DMS153 treated with DMSO at 0.1 percent for 48 hours (cell line): ENCODE data around the gene PIK3C3.
A peak's percentile ranks its signal among the peaks of the same experiment; 100 is the strongest.

Experiments
- DNase-seq: peaks from one replicate; lab custom pipeline; 2025; ENCODE audit not compliant: unreplicated experiment; lab: John Stamatoyannopoulos, UW

Gene PIK3C3

DNA sequence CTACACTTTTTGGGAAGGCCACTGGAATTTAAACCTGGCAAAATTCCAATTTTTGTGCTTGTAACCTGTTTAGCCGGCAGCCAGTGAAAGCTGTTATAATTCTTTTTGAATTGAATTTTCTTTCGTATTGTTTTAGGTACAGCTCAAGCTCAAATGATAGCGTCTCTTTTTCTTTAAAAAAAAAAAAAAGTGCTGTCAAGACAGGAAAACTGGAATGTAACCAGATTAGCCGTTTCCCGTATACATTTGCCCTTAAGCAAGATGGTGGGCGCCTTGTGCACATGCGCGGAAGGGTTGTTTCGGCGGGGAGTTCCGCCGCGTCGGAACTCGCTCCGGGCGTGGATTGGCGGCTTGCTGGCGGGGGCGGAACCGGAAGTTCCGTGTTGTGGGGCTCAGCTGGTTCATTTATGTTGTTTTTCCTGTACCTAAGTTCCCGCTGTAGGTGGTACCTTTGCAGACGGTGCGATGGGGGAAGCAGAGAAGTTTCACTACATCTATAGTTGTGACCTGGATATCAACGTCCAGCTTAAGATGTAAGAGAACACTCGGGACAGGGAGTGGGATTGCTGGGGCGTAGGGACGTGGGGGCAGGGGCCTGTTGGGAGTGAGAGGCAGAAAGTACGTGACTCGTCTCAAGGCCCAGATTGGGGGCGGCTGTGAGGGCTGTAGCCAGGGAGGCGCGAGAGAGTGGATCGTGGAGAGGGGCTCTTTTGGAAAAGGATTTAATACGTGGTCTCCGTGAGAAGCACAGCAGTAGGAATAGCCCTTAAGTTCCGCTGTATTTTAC, at the start of gene PIK3C3:
PIK3C3 (plus strand) TSS at position 408 of the 787 bp plus-strand sequence; CDS start at position 466, 58 bp downstream.
- DNase-seq: peak; percentile 93

DNA sequence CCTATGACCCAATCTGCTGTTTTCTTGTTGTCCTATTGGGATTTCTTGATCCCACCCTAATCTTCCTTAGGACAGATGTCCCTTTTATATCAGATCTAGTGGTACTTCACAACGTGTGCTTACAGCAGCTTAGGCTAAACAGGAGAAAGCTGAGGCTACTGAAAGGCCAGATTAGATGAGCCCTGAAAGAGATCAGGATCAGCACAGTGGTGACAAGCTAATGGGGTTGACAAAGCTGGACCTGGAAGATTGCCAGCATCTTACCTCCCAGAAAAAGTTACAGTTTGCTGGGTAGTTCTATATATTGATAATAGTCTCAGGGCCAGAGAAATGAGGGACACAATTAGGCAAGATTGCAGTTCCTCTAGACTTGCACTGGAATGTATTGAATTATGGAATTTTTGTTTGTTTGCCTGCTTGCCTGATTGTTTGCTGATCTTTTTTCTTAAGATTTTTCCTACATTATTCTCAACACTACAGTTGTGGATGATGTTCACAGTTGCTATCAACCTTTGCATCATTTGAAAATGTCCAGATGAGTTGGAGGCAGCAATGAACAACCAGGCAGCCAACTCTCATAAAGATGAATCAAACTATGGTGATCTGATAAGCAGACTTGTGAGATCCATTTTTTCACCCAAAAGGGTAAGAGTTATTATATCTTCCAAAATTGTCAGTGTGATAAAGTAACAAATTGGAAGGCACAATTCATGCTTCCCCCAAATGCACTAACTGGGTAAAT, 49.1 kb upstream of the PIK3C3 start:
- no peak for DNase-seq

GRCh38 chr18:41906528-41907146, 48.4 kb upstream of the PIK3C3 start:
- peak; percentile 78 for DNase-seq

GRCh38 chr18:41917181-41917580, 37.9 kb upstream of the PIK3C3 start:
- DNase-seq: no peak

DNA sequence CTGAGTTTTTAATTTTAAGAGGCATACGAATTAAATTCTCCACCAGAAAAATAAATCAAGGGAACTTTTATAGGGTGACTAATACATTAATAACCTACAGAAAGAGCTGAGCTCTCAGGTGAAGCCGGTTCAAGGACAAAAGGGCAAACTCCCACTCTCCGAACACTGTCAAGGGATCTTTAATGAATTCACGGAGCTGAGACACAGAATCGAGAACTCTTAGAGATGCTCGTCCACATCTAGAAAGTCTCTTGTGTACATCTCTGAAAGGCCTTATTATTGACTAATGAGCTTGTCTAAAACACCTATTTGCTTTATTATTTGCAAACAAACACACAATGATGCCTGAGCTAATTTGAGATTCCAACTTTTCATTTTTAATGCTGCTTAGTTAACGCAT, 33.3 kb upstream of the PIK3C3 start:
- no peak for DNase-seq

DNA sequence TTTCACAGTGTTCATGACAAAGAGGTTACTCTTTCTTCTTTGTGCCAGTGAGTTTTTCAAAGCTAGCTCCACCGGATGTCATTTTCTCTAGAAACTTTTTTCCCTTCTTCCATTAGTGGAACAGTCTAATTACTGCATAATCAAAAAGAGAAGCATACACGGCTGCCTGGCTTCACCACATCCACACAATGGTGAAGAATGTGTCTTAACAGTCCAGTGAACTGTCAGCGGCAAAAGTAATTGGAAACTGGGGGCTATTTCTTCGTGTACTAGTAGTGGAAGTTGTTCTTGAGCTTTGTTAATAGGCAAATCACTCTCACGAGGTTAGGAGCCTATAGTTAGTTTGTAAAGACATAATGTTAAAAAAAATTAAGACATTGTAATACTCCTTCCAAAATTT, 32.9 kb upstream of the PIK3C3 start:
- DNase-seq: no peak

DNA sequence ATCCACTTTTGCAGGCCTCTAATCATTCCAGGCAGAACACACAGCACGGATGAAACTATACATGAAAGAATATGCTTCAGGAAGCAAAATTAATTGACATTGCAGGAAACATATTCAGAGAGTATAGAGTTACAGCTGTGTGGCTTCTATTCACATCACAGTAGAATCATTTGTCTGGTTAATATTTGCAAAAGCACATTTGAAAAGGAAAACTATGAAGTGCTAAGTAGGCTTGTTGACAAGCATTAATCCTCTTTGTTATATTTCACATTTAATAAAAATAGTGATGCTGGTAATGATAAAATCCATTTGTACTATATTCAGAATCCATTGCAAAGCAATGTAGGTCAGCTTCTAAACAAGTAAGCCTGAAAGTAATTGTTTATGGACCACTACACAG, 32.2 kb upstream of the PIK3C3 start:
- DNase-seq: peak; percentile 14

DNA sequence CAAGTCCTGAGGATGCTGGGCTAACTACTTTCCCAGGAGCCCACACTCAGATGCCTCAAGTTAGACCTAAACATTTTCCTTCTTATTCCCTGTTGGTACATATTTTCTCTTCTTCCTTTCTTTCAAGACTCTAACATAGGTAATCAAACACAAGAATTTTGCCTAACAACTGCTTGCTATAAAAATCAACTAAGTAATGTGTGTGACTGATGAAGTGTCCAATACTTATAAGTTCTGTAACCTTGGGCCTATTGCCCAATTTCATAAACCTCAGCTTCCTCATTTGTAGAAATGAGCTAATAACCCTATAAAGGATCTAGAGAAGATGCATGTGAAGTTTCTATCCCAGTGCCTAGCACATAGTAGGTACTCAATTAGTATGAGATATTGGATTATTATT, 31.6 kb upstream of the PIK3C3 start:
- DNase-seq: no peak

DNA sequence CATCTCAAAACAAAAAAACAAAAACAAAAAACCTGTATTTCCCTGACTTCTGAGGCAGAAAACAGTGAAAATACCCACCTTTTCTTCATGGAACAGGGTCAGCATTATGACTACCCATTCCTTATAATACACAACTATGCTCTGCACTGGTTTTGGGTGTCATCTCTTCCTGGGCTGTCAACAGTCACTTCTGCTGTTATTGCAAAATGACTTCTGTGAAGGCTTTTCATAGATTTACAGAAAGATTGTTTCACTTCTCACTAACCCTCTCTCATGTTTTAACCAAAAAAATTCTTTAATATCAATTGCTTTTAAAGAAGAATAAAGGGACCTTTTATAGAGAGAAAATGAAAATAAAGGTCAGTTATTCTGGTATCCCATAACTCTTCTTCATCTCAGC, 26.5 kb upstream of the PIK3C3 start:
- no peak for DNase-seq

DNA sequence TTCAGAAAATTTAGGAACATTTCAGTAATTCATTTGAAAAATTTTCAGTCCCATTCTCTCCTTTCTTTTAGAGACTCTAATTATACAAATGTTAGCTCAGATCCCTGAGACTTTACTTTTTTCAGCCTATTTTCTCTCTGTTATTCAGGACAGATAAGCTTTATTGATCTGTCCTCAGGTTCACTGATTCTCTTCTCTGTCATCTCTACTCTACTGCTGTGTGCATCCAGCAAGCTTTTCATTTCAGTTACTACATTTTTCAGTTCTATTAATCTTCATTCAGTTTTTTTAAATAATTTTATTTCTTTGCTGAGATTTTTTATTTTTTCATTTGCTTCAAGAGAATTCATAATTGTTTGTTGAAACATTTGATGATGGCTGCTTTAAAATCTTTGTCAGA, 22.1 kb upstream of the PIK3C3 start:
- DNase-seq: no peak

DNA sequence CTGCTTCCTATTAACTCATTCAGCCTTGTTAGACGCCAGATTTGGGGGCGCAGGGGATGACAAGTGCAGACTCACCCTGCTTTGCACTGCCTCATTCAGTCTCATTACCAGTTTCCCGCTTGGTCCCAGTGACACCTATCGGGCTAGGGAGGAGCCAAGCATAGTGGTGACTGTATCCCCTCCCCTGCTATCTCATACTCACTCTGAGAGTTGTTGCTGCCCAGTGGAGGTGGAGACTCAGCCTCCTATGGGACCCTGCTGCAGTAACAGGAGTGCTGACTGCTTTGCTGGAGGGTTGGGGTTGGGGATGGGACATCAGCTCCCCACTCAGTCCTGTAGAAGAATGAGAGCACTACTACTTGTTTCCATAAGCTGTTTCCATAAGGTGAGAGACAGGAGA, 21.3 kb upstream of the PIK3C3 start:
- no peak for DNase-seq

DNA sequence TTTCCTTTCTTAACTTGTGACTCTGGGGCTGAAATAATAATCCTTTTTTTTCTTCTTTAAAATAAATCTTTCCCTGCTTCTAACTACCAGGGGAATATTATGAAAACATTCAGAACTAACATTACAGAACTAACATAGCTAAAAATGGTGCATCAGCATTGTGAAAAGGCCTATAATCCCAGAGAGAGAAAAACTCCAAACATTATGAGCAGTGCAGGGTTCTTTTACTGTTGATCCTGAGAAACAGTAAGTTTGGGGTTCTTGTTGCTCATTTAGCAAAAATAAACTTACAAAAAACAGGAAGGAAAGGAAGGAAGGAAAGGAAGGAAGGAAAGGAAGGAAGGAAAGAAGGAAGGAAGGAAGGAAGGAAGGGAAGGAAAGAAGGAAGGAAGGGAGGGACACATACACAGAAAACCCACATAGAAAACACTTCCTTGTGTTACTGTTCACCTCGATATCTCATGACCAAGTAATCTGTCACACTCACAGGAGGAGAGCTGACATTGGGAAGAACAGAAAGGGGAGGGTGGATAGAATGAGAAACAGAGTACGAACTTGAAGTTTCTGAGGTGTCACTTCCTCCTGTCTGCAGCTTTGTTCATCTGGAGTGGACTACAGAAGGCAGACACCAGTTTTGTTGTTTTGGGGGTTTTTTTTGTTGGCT, 18.4 kb upstream of the PIK3C3 start:
- DNase-seq: no peak

GRCh38 chr18:41938445-41938844, 16.6 kb upstream of the PIK3C3 start:
- DNase-seq: no peak

GRCh38 chr18:41939326-41939725, 15.7 kb upstream of the PIK3C3 start:
- no peak for DNase-seq

DNA sequence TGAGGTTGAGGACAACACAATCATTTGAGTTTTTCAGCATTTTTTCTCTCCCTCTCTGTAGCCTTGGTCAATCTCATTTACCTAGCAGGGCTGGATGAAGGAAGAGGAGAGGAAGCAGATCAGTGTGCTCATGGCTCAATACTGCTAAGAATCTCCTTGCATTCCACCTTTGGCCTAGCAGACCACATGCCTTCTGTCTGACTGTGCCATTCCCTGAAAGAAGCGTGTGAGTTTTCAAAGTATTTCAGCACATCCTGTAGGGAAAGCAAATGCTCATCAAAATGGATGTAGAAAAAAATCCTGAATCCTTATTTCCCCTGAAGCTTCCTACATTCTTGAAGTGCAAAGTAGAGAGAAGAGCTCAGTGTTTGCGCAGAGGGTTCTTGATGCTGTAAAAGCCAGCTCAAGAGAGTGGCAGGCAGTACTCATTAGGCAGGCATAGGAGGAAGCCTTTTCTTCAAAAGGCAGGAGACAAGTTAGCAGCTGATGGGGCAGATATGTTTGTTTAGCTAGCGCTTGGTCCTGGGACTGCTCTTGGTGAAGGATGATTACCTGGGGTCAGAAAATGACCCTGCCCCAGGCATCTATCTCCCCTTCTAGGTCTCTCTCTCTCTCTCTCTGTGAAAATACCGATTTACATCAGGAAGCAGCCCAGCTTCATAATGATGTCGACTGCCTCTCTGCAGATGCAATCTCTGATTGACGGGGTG, 14.4 kb upstream of the PIK3C3 start:
- DNase-seq: no peak

DNA sequence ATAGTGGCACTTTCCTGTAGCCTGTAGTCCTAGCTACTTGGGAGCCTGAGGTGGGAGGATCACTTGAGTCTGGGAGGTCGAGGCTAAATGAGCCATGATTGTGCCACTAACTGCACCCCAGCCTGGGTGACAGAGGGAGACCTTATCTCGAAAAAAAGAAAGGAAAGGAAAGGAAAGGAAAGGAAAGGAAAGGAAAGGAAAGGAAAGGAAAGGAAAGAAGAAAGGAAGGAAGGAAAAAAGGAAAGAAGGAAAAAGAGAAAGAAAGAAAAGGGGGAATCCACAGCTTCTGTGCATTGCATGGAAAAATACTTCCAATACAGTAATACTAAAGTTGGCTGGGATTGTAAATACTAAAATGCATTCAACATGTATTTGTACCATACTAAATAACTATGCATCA, 12.8 kb upstream of the PIK3C3 start:
- no peak for DNase-seq

GRCh38 chr18:41948544-41949110, 6.4 kb upstream of the PIK3C3 start:
- DNase-seq: no peak

DNA sequence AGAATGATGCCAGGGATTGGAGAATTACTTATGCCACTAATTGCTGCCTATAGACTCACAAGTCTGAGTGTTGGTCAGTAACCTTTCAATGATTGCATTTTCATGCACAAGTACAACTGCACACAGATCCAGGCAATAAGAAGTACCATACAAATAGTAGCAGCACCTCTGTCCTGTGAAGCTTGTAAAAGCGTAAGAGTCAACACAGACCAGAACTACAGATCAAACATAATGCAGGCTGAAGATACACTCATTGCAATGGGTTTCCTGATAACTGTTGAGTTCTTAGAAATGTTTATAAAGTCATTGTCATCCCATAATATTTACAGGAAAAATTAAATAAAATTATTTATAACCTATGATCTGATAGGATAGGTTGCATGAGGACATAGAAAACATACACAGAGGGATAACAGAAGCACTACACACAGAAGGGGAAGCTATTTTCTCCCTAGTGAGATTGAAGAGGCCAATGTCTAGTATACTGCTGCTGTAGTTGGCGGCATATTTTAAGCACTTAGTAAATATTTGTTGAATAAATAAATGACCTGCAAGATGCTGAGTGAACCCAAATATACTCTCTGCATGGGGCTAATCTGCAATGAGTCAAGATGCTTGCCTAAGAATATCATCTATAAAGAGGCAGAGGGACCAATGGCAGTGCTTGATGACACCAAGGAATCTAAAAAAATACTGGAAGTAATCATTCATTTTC, 5.7 kb upstream of the PIK3C3 start:
- DNase-seq: no peak

DNA sequence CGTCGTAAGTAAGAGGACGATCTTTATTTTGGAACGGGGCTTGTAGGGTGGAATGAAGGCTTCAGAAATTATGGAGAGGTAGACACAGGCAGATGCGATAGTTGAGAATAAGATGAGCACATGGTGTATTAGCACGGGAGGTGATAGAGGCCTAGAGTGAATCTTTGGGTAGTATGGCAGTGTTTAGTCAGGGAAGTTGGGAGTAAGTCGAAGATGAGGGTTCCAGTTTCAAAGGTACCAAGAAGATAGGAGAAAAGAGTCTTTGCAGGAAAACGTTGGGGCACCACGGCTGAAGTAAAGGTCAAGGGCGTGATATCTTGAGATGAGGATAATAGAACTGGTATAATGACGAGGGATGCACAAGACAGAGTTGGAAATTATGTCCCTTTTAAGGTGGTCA, 654 bp downstream of the PIK3C3 start:
- DNase-seq: no peak

GRCh38 chr18:41959045-41959444, 4.0 kb downstream of the PIK3C3 start:
- DNase-seq: no peak
